NCI-H226 (cell line): ENCODE data around the gene ASPG.

Experiments
- DNase-seq: peaks from one replicate; pipeline ENCODE4 v3.0.0-alpha.2; 2015

The ASPG gene

DNA sequence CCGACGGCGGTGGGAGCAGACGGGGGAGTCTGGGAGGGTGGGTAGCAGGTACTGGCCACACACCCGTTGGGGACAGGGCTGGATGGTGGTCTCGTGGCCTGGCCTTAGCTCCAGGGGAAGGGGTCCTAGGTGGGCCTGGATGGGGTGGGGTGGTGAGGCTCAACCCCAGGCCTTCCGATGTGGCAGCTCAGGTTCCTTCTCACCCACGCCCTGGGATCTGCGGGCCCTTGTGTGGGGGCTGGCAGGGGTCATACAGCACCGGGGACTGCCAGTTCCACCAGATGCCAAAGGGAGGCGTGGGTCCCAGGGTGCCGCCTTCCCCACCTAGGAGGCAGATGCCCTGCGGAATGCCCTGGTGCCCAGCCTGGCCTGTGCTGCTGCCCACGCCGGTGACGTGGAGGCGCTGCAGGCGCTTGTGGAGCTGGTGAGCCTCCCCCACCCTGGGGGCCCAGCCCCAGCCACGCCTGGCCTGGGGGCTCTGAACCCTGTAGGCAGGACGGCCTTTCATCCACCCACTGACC, 21.0 kb downstream of the ASPG start:
- no peak for DNase-seq

DNA sequence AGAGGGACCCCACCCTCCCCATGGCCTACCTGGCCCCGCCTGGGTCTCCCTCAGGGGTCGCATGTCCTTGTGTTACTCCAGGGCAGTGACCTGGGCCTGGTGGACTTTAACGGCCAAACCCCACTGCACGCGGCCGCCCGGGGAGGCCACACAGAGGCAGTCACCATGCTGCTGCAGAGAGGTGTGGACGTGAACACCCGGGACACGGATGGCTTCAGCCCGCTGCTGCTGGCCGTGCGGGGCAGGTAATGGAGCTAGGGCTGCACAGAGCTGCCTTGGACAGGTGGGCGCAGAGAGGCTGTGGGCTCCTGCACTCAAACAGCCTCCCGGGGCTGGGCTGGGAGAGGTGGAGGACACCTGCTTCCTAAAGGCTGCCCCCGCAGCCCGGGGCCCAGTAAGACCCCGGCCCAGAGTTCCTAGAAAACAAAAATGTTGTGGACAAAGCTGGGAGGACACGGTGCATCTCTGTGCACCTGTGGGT, 21.6 kb downstream of the ASPG start:
- DNase-seq: no peak

DNA sequence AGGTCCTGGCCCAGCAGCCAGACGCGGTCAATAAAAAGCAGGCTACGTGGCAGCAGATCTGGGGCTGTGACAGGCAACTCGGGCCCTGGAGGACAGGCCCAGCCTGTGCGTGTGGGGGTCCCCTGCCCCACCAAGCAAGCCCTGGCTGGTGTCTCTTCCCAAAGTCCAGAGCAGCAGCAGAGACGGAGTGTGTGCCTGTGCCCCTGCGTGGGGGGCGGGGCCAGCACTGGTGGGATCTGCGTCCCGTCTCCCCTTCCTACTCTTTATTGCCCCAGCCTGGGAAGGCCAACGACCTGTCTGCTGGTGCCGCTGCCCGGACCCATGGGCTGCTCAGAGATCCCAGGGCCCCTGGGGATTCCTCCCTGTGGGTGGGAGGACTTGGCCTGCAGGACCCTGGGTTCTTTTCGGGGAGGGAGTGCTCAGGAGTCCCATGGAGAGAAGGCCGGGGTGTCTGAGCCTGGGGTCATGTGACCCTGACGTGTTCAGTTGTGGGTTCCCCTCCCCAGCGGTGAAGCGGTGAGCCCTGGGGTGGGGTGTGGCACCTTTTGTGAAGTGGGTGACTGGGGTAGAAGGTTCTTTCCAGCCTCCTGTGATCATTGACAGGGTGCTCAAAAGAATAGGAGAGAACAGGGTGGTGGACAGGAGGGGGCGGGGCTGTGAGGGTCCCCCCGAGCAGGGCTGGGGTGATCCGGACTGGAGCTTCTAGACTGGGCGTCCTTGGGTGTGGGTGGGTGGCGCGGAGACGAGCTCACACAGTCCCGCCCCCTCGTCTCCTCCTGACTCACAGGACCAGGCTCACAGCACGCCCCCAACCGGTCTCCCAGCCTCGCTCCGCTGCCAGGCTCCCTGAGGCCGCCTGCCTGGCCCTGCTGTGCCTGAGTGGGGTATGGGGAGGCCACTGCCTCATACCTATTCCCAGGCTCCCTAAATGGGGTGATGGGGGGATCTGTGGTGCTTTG, 22.4 kb downstream of the ASPG start:
- no peak for DNase-seq

GRCh38 chr14:104108570-104109541, 23.4 kb downstream of the ASPG start:
- no peak for DNase-seq

DNA sequence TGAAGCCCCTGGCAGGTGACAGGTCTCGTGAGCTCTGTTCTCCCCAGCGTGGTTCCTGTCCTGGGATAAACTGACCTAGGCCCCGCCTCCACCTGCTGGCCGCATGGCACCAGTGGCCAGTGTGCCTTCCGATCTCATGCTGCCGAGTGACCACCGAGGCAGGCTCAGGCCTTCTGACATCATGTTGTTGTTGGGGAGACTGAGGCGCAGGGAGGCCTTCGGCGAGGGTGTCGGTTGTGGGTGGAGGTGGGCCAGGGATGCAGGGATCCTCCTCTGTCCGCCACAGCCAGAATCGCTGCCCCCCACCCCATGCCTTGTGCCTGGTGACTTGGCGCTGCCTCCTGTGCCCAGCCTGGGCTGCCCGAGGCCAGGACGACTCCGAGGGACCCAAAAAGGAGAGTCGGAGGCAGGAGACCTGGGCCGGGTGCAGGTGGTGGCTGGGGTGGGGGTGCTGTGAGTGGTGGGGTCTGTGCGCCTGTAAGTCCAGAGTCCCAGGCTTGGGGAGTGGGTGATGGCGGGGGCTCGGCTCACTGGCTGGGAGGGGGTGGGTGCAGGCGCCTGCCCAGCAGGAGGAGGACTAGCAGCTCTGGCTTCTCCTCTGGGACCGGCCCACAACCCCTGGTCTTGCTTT, 24.3 kb downstream of the ASPG start:
- no peak for DNase-seq

- no peak for DNase-seq
These were observed 25.1 kb downstream of the ASPG start for GRCh38 chr14:104110491-104111209.

DNA sequence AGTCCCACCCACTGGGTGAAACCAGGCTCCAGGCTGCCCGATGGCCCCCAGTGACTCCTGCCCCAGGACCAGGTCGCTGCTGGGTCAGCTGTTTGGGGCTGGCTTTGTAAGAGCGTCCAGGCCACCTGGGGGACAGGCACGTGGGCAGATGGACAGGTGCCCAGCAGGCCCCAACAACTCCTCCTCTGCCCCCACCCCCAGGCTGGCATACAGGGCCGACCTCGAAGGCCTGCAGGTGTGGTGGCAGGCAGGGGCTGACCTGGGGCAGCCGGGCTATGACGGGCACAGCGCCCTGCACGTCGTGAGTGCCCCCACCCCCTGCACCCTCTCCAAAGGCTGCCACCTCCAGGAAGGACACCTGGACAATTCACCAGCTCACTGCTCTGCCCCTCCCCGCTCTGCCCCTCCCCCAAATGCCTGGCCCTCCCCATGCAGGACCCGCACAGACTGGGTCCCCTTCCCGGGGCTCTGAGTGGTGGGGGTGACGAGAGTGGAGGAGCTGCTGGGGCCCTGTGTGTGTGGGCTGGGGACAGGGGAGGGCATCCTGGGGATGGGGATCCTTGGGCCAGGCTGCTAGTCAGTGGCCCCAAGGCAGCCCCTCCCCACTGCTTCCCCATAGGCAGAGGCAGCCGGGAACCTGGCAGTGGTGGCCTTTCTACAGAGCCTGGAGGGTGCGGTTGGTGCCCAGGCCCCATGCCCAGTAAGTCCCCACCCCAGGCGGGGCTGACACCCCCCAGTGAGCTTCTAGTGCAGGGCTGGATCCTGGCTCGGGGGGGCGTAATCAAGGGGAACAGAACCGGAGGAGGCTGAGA, 26.0 kb downstream of the ASPG start:
- no peak for DNase-seq

- no peak for DNase-seq
These were observed 26.6 kb downstream of the ASPG start for GRCh38 chr14:104112113-104112505.

- DNase-seq: no peak
These were observed 27.4 kb downstream of the ASPG start for GRCh38 chr14:104112609-104113571.

DNA sequence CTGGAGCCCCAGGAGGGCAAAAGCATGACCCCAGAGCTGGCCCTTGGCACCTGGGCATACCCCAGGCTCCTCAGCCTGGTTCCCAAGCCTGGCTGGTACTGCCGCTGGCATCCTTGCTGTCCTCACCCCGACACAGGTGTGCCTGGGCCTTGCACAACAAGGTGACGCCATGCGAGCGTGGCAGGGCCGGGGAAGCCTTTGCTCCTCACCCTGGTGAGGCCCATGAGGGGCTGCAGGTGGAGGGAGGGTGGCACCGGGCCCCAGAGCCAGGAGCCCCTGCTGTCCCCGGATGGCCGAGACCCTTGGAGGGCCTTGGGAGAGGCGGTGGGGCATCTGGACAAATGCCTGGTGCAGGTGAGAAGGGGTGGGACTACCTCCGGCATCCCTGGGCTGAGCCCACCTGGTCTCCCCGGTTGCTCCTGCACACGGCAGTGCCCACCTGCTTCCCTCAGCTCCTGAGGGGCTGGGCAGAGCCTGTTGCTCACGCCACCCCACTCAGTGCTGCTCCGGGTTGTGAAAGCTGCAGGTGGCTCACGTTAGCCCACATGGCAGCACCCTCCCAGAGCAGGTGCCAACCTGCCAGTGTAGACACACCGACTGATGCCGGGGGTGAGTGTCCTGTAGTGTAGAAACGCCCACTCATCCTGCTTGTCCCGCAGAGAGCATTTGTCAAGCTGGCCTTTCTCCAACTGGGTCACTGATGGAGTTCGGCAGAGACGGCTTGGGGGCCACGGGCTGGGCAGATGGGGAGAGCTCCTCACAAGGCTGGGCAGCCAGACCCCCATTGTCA, 28.3 kb downstream of the ASPG start:
- DNase-seq: no peak

GRCh38 chr14:104114421-104115130, 29.1 kb downstream of the ASPG start:
- DNase-seq: no peak

GRCh38 chr14:104115131-104115600, 29.7 kb downstream of the ASPG start:
- DNase-seq: no peak

GRCh38 chr14:104115691-104116287, 30.3 kb downstream of the ASPG start:
- no peak for DNase-seq

- no peak for DNase-seq
These were observed 30.8 kb downstream of the ASPG start for GRCh38 chr14:104116288-104116755.

GRCh38 chr14:104116756-104117340, 31.3 kb downstream of the ASPG start:
- DNase-seq: no peak

DNA sequence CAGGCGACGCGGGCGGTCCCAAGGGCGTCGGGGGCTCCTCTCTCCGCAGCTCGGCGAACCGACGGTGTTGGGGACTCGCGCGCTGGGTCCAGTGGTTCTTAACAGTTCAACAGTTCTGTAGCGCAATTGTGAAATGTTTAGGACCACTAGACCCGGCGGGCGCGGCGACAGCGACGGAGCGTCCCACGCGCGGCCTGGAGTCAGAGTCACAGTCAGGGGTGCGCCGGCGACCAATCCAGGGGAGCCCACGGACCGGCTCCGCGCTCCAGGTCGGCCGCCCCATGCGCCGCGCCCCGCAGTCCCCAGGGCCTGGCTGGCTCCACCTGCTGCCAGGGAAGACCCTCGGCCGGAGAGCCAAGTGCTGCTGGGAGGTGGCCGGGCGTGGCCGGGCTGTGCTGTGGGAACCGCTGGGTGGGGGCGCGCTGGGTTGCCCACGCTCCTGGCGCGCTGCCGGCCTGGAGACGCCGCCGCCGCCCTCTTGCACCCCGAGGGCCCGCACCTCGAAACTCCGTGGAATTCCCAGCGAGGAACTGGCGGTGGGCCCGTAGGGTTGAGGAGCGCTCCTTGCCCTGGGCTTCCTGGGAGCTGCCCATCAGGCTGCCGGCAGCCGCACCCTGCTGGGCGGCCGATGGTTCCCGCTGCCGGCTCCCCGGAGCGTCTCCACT, 32.0 kb downstream of the ASPG start:
- no peak for DNase-seq
